GM13976 (cell line): ENCODE results near the gene NCKAP5L.
"Not testable (repeated sequence)": the region's sequence is repeated elsewhere in the genome, so short reads cannot be mapped to it uniquely, and the experiment has no call there.

Source experiments
- DNase-seq: peaks from one replicate; pipeline ENCODE4 v3.0.0; 2012; ENCODE audit warnings: low spot score
- CTCF ChIP-seq: IDR thresholded peaks from 2 replicates; pipeline ENCODE4 v1.5.1; 2012; ENCODE audit warnings: borderline replicate concordance, mild to moderate bottlenecking; ENCODE audit not compliant: insufficient read depth; ENCODE audit errors: extremely low read depth, missing control alignments, control extremely low read depth
- in situ Hi-C: fragments of 300-500 bp; cut with MboI; formaldehyde crosslinking; loops from one replicate; pipeline ENCODE4 v1.12.0; 2022; ENCODE audit warnings: low sequenced_read_pairs, mixed read lengths, inconsistent platforms; ENCODE audit not compliant: unreplicated experiment

NCKAP5L gene

DNA sequence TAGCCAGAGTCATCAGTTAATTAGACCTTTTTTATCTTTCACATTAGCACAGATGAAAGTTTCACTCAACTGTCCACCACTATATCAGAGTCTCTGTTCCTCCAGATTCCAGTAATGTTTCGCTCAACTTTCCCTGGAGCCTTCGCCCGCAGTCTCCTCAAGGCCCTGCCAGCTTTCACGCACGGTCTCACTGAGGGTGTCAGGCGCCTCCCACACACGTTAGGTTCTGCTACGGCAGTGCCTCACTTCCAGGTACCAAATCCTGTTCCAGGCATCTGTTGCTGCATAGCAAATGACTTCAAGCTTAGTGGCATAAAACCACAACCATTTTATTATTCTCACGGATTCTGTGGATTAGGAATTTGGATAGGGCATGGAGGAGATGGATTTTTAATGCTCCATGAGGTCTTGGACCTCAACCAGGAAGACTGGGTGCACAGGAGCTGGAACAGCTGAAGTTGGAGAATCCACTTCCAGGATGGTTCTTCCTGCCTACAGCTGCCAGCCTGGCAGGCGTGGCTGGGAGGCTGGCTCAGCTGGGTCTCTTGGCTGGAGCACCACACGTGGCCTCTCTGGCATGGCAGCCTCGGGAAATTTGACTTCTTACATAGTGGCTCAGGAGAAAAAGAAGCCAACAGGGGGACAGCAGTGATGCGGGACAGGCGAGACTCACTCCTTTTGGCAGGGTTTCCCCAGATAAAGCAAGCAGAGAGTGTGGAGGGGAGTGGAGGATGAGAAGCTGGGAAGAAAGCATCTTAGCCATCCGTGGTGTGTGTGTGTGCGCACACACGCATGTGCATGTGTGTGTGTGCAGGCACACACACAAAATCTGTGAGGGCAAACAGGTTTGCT, 36.0 kb upstream of the NCKAP5L start:
- TF ChIP-seq CTCF: no peak
- in situ Hi-C loops: no loop called here
- DNase-seq: no peak

GRCh38 chr12:49860921-49861320, 32.7 kb upstream of the NCKAP5L start:
- DNase-seq, in situ Hi-C loops: not testable (repeated sequence)

DNA sequence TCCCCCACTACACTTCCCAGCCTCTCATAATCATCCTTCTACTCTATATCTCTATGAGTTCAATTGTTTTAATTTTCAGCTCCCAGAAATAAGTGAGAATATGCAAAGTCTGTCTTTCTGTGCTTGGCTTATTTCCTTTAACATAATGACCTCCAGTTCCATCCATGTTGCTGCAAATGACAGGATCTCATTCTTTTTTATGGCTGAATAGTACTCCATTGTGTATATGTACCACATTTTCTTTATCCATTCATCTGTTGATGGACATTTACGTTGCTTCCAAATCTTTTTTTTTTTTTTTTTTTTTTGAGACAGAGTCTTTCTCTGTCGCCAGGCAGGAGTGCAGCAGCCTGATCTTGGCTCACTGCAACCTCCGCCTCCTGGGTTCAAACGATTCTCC, 27.7 kb upstream of the NCKAP5L start:
- in situ Hi-C loops, DNase-seq: not testable (repeated sequence)

GRCh38 chr12:49854976-49855375, 26.8 kb upstream of the NCKAP5L start:
- TF ChIP-seq CTCF: no peak
- DNase-seq: no peak
- in situ Hi-C loops: no loop called here

DNA sequence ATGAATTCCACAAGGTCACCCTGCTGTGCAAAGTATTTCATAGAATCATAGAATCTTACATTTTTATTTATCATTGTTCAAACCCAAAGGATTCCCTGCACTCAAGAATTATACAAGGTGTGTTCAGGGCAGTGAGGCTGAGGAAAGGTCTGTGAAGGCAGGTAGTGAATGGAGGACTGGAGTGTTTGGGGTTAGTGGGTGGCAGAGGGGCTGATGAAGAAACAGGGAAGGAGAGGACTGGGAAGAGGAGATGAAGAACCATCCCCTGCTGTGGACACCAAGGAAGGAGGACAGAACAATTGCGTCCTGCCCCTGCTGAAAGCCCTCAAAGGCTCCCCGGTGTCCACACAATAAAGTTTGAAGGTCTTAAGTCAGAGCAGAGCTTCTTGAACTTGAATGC, 25.5 kb upstream of the NCKAP5L start:
- in situ Hi-C loops: no loop called here
- no peak for TF ChIP-seq CTCF
- DNase-seq: no peak

DNA sequence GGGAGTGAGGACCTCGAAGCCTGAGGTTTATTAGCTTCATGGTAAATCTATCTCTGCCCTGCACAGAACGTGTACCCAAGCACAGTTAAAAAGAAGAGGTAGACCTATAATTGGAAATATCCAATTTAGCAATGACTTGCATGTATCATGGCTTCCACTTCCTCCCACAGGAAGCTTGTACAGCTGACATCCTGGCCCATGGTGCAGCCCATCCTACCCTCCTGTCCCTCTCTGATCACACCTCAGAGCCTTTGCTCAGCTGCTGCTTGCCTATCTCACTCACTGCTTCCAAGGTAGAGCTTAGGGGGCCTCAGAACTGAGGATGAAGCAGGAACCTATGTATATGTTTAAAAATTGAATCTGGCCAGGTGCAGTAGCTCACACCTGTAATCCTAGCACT, 18.9 kb upstream of the NCKAP5L start:
- TF ChIP-seq CTCF: no peak
- in situ Hi-C loops: no loop called here
- no peak for DNase-seq

DNA sequence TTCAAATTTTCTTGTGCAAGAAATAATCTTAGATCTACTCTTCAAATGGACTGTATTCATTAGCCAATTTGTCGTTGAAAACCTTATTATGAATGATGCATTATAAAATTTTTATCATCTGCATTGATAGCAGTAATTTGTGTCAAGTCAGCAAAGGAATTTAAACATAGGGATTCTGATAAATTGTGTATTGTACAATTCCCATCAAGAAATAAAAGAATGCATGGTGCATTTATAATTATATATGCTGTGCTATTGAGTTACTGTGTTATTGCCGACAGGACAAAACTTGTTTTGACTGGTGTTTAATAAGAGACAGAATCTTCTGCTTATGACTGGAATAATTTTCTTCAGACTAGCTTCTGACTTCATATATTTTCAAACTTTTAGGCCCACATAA, 17.8 kb upstream of the NCKAP5L start:
- in situ Hi-C loops: no loop called here
- TF ChIP-seq CTCF: no peak
- no peak for DNase-seq
